H1 (cell line): Measurements from ENCODE around the gene CPNE4. TPM values are rescaled to one million over a fixed set of nuclear protein-coding genes. Genes with fewer than 3 reads are reported as not detected.

Experiments used
- RBBP5 ChIP-seq: IDR thresholded peaks from 2 replicates; pipeline ENCODE4 v1.7.1; 2012; ENCODE audit warnings: low read depth, mild to moderate bottlenecking, inconsistent platforms, low read length, moderate library complexity, borderline replicate concordance
- SIN3A ChIP-seq, 2 experiments: IDR thresholded peaks in 1 of 2; conservative IDR thresholded peaks in 1 of 2; 2 replicates each; pipeline ENCODE4 v1.6.1; 2011 to 2012; ENCODE audit warnings: low read length in 2 of 2, improper control_type of control experiment in 1 of 2, low read depth in 1 of 2, mild to moderate bottlenecking in 1 of 2
- SRF ChIP-seq: IDR thresholded peaks from 2 replicates; pipeline ENCODE4 v1.6.1; 2011; ENCODE audit warnings: mild to moderate bottlenecking, low read depth, low read length, moderate library complexity
- polyA plus RNA-seq, 7 experiments: library from polyadenylated mRNA; depleted of rRNA in 3 of 7; stranded (reverse) in 5 of 7; unstranded in 2 of 7; fragments of >200 nt in 5 of 7; fragments of 200-250 nt in 2 of 7; gene quantifications; 1 replicate in 5 of 7; 2 replicates in 1 of 7; 4 replicates in 1 of 7; pipeline versions ENCODE4 v1.2.1 to v1.2.3, GENCODE V29; 2011 to 2013; ENCODE audit warnings: missing spikeins in 2 of 7, mixed read lengths in 2 of 7
- total RNA-seq: library from RNA; stranded (reverse); fragmentation: NEBNext Ultra II Directional; extraction: Animal tissue kit (Norgen Biotek cat#: 25700); gene quantifications from 2 replicates; pipeline ENCODE4 v1.2.1, GENCODE V29; 2021

CPNE4 gene
- total and polyA plus RNA-seq, 2 of the 8 experiments (the other 6 are each of a cell fraction or from before 2014, with no cell fraction given): 0.82 to 3.8 TPM

GRCh38 chr3:131801566-131801965 lies 233.2 kb downstream of the CPNE4 start (continued):
- TF ChIP-seq SIN3A (conservative IDR thresholded peaks at IDR 0.05 in 1 of 2, IDR thresholded peaks at IDR 0.05 in 1 of 2; ENCODE audit: low read depth in 1 of 2, low read length in 2 of 2) (no peak), RBBP5 (no peak), SRF (no peak)
